ENCODE measurements around the gene LHFPL3. TPM values are rescaled to one million over a fixed set of nuclear protein-coding genes. Genes with fewer than 3 reads are reported as not detected.

The LHFPL3 gene
- total and polyA plus RNA-seq, 2 experiments from 2014 or later: not detected

DNA sequence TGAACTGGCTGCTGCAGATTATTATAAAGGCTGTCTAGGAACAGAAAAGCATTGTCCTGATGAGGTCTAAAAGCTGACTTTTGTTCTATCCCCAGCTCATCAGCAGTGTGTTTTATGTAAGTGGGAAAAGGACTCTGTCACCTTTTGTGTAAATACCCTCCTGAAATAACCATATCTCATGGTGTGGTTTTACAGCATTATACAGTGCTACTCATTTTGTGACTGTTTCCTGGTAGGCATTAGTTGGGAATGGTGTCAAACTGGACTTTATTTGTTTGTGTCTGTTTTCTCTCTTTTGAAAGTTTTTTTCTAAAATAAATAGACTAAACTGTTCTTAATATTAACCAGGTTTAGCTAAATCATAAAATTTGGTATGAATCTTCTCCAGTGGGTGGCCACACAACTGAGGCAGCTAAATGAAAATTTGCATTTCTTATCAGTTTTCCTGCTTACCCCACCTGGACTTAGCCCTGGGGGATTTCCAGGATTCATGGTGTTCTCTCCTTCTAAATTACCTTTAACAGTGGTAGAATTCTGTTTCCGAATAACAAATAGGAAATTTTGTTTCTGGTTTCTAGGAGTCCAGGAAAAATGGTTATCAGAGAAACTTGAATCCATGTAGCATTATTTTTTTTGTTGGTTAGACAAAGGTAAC is 140.9 kb downstream of the LHFPL3 start:
- DNase-seq (ENCODE audit: low read depth in 1 of 2, low spot score in 1 of 2): no peak
- H3K9me3 ChIP-seq (ENCODE audit: low read depth): no peaks in the 10 kb centered on the region
- H3K27me3 ChIP-seq: no peaks in the 10 kb centered on the region
- H3K36me3 ChIP-seq: no peaks in the 10 kb centered on the region
- no peak for TF ChIP-seq CTCF (IDR thresholded peaks at IDR 0.05; ENCODE audit: low read depth, low read length)
- no peaks in the 10 kb centered on the region for H3K4me1 ChIP-seq (ENCODE audit: low read depth)
- H3K4me3 ChIP-seq: no peak overlapping the region
- H3K27ac ChIP-seq: no peak overlapping the region

GRCh38 chr7:104480529-104480928 is 152.1 kb downstream of the LHFPL3 start:
- Histone ChIP-seq H3K27me3 (no peaks in the 10 kb centered on the region), H3K4me3 (no peak overlapping the region), H3K36me3 (no peaks in the 10 kb centered on the region), H3K9me3 (ENCODE audit: low read depth) (no peaks in the 10 kb centered on the region), H3K4me1 (ENCODE audit: low read depth) (no peaks in the 10 kb centered on the region), H3K27ac (no peak overlapping the region)
- no peak for DNase-seq (ENCODE audit: low read depth in 1 of 2, low spot score in 1 of 2)
- no peak for TF ChIP-seq CTCF (IDR thresholded peaks at IDR 0.05; ENCODE audit: low read depth, low read length)

DNA sequence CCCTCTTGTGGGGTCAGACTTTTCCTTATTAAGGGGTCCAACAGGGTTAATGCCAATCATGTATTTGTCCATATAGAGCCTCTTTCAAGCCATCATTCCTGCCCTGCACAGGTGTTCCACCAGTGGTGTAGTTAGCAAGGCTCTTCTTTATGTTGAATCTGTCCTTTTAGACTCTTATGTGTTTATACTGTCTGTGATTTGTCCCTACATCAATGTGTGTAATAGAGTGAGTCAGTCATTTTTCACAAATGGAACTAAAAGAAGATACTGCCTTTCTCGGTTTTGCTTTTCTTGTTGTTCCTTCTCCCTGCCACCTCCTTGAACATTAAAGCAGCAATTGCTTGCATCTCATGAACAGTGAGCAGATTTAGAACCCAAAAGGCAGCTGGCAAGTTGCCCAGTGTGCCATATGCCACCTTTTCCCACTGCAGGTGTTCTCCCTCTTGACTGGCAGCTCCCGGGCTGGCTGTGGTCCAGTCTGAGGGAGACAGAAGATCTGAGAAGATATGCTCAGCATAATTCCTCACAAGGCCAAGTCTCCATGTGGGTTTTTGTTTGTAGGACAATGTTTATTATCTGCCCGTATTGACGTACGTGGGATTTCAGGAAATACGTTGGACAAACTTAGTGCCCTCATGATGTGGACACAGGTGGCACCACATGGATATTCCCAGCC is 154.1 kb downstream of the LHFPL3 start:
- Histone ChIP-seq H3K4me1 (ENCODE audit: low read depth) (no peaks in the 10 kb centered on the region), H3K27ac (no peak overlapping the region), H3K4me3 (no peak overlapping the region), H3K36me3 (no peaks in the 10 kb centered on the region), H3K9me3 (ENCODE audit: low read depth) (no peaks in the 10 kb centered on the region), H3K27me3 (no peaks in the 10 kb centered on the region)
- no peak for DNase-seq (ENCODE audit: low read depth in 1 of 2, low spot score in 1 of 2)
- TF ChIP-seq CTCF (IDR thresholded peaks at IDR 0.05; ENCODE audit: low read depth, low read length): no peak

GRCh38 chr7:104486931-104487330 is 158.5 kb downstream of the LHFPL3 start:
- no peaks in the 10 kb centered on the region for H3K4me1 ChIP-seq (ENCODE audit: low read depth)
- H3K27me3 ChIP-seq: no peaks in the 10 kb centered on the region
- no peak overlapping the region for H3K27ac ChIP-seq
- H3K36me3 ChIP-seq: no peaks in the 10 kb centered on the region
- H3K9me3 ChIP-seq (ENCODE audit: low read depth): no peaks in the 10 kb centered on the region
- H3K4me3 ChIP-seq: no peak overlapping the region
- no peak for DNase-seq (ENCODE audit: low read depth in 1 of 2, low spot score in 1 of 2)
- TF ChIP-seq CTCF (IDR thresholded peaks at IDR 0.05; ENCODE audit: low read depth, low read length): no peak

- no peak for DNase-seq (ENCODE audit: low read depth in 1 of 2, low spot score in 1 of 2)
- no peaks in the 10 kb centered on the region for H3K9me3 ChIP-seq (ENCODE audit: low read depth)
- no peak for TF ChIP-seq CTCF (IDR thresholded peaks at IDR 0.05; ENCODE audit: low read depth, low read length)
- no peak overlapping the region for H3K27ac ChIP-seq
- H3K36me3 ChIP-seq: no peaks in the 10 kb centered on the region
- H3K4me1 ChIP-seq (ENCODE audit: low read depth): no peaks in the 10 kb centered on the region
- H3K27me3 ChIP-seq: no peaks in the 10 kb centered on the region
- no peak overlapping the region for H3K4me3 ChIP-seq
These were observed 159.2 kb downstream of the LHFPL3 start for GRCh38 chr7:104487642-104488041.
